Measurements from ENCODE around the gene NAP1L2.
"Not testable (repeated sequence)": the region's sequence is repeated elsewhere in the genome, so short reads cannot be mapped to it uniquely, and the experiment has no call there.

The NAP1L2 gene

GRCh38 chrX:73214426-73215094 is at the start of gene NAP1L2:
Gene NAP1L2 (minus strand): TSS chrX:73214851. CDS start chrX:73214492, 359 bp downstream.
- peak; percentile 77 for DNase-seq (ENCODE audit: low spot score)

DNA sequence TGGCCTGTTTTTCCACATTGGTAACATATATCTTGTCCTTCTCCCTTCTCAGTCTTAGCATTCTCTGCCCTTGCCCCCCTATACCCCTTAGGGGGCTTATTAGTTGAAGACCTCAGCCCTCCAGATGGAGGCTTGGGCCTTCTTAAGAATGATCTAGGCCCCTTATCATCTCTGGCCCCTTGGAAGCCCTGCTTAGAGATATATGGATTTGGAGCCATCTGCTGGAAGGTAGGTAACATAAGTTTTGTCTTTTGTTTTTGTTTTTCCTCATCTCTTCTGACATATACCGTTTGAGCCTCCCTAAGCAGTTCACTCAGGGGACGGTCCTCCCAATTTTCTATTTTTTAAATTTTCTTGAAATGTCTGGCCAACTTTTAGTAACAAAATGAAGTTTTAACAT is 48.3 kb upstream of the NAP1L2 start:
- DNase-seq (ENCODE audit: low spot score) = peak; percentile 2

DNA sequence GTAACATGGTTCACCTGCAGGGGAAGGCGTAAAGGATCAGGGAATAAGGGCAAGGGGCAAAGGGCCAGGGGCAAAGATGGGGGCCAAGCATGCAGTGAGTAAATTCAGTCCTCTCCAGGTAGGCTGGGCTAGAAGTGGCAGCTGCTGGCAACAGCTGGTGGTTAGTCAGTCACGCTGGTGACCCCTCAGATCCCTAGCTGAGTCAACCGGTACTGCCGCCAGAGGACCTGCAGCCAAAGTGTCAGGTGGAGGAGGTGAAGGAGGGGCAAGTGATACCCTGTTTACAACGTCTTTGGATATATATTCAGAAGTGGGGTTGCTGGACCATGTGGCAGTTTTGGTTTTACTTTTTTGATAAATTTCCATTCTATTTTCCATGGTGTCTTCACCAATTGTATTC is 24.6 kb upstream of the NAP1L2 start:
- no peak for DNase-seq (ENCODE audit: low spot score)

DNA sequence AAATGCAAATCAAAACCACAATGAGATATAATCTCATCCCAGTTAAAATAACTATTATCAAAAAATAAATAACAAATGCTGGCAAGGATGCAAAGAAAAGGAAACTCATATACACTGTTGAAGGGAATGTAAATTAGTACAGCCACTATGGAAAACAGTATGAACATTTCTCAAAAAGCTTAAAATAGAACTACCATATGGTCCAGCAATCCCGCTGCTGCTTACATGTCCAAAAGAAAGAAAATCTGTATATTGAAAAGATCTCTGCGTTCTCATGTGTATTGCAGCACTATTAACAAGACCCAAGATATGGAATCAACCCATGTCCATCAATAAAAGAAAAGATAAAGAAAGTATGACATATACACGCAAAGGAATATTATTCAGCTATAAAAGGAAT is 3.0 kb upstream of the NAP1L2 start:
- DNase-seq (ENCODE audit: low spot score) = no peak

DNA sequence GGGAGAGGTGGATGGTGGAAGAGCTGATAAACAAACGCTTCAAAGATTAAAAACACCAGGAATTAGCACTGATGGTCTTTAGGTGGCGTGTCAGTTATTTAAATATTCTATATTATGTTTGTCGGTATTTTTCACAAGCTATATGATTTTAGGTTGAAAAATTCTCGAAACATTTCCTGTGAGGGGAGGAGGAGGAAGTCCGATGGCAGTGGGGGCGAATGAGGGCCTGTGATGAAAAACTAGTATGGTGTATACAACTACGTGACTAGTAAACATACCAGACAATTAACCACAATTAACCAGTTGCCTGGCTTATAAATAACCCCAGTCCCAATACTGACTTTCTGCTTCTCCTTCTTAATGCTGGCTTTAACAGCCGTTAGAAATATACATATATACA is 595 bp upstream of the NAP1L2 start:
- DNase-seq (ENCODE audit: low spot score) = peak; percentile 1

GRCh38 chrX:73213734-73214425 is 771 bp downstream of the NAP1L2 start:
- peak; percentile 2 for DNase-seq (ENCODE audit: low spot score)

- DNase-seq (ENCODE audit: low spot score) = no peak
Measured at GRCh38 chrX:73206366-73206765, 8.3 kb downstream of the NAP1L2 start.

- DNase-seq (ENCODE audit: low spot score) = no peak
Measured at GRCh38 chrX:73182502-73183114, 32.0 kb downstream of the NAP1L2 start.

DNA sequence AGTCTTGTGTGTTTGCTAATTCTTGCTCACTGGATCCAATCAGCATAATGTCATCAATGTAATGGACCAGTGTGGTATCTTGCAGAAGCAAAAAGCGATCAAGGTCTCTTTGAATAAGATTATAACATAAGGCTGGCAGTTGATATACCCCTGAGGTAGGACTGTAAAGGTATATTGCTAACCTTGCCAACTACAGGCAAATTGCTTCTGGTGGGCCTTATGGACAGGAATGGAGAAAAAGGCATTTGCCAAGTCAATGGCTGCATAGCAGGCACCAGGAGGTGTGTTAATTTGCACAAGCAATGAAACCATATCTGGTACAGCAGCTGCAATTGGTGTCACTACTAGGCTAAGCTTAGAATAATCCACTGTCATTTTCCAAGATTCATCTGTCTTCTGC is 45.7 kb downstream of the NAP1L2 start:
- DNase-seq (ENCODE audit: low spot score) = not testable (repeated sequence)
